CD4-positive, alpha-beta T cell treated with Interleukin-12 subunit alpha and Interleukin-12 subunit beta, for 1 hour (primary cell): ENCODE measurements around the gene DOCK1.

Experiments used
- DNase-seq: peaks from one replicate; pipeline ENCODE4 v3.0.0-alpha.2; 2020

Gene DOCK1

DNA sequence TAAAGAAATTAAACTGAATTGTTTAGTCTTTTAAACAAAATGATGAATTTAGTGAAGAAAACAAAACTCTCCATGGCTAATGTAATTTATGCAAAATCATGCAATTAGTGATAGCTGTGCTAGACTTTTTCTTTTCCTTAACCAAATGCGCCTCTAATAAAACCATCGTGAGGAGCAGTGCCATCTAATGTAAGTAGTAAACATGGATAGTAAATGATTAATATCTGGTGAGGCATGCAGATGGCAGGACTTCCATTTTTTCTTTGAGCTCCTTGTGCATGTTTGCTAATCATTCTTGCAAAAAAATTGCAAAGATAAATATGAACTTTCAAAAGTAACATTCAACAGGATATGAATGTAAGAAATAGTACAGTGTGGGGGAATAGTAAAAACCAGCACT lies 288.9 kb downstream of the DOCK1 start:
- DNase-seq: no peak

DNA sequence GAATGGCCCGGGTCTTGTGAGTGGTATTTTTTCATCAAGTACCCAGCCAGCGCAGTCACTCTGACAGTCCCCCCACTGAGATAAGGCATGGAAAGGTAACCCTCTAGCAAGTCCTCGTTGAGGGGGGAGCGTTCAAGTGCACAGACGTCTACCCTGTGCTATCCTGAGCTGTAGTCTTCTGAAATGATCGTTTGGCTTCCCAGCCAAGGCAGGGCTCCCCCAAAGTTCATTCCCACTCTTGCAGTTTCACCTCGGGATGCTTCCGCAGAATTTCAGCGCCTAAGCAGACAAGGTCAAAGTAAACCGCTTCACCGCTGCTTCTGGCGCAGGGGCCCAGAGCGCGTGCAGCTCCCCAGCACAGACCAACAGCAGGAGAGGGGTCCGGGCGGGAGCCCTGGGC lies 289.4 kb downstream of the DOCK1 start:
- no peak for DNase-seq

DNA sequence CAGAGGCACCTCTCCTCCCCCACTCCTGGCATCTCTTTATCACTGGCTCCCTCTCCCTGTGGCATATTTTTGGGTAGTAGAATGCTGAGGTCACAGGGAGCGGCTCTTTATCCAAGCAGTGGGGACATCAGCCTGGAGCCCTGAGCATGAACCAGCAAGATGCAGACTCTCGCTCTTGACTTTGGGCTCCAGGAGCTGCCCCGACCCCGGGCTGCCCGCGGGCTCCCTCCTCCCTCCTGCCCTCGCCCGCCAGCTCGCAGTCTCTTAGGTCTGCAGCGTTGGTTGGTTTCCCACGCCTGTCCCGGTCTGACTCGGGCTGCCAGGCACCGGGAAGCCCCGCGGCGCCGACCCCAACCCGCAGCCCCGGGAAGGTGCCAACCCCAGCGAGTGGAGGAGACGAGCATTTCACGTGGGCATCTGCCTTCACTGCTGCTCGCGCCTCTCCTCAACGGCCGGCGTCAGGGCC lies 289.8 kb downstream of the DOCK1 start:
- no peak for DNase-seq

DNA sequence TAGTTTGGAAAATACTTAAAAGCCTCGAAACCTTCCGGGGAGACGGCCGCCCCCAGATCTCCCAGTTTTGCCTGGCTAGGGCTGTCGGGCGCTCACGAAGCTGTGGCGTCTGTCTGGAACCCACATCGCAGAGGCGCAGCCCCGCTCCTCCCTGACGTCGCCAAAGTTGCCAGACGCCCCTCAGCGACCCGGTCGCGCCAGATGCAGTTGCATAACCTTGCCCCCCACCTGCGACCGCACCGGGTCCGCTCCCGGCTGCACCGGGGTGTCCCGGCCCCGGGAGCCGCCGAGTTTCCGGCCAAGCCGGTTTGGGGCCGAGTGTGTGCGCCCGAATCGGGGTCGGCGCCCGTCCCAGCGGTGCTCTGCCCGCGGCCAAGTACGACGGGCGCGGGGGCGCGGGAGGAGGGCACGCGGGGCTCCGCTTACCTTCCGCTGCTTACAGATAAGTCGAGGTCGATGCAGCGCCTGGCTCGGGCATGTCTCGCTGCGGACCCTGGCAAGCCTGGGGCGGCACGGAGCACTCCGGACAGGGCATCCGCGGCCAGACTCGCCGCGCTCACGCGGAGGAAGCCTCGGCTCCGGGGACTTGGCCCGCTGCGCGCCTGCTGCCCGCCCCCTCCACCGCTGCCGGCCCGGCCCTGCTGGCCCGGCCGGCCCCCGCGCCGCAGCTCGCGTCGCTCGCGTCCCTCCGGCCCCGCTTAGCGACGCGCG lies 290.5 kb downstream of the DOCK1 start:
- DNase-seq: no peak

DNA sequence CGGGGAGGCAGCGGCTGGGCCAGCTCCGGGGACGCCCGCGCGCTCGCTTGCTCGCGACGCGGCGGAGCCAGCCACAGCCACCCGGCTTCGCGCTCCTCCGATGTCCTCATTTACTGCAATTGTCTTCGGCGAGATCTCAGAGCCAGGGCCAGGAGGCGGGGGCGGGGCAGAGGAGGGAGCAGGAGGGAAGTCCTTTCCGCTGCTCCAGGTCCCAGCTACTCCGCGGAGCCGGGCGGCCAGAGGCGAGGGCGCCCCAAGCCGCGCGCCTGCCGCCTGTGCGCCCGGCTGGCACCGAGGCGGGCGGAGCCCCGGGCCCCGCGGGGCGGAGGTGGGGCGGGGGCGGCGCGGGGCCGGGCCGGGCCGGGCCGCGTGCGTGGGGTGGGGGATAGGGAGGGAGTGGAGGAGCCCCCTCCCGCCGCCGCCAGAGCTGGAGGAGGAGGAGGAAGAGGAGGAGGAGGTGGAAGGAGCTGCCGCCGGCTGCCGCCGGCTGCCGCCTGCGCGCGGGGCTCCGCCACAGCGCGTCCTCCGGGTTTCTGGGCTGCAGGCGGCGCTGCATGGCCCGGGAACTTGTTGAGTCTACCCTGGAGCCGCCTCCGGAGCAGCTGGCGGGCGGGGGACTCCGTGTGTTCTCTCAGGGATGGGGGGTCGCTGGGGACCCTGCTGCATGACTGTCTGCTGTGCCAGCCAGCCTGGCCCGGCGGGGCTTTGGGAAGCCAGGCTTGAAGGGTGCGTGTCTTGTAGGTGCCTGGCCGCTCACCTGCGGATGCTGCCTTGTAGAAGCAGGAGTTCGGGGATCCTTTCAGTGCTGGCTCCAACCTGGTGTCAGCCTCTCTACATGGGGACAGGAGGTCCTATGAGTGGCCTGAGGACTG lies 291.3 kb downstream of the DOCK1 start, which contains the start of gene INSYN2A:
Gene INSYN2A, minus strand, starts transcription at position 310 of the 872 bp plus-strand sequence. CDS start 20,196 bp downstream, outside the sequence.
- DNase-seq: no peak

DNA sequence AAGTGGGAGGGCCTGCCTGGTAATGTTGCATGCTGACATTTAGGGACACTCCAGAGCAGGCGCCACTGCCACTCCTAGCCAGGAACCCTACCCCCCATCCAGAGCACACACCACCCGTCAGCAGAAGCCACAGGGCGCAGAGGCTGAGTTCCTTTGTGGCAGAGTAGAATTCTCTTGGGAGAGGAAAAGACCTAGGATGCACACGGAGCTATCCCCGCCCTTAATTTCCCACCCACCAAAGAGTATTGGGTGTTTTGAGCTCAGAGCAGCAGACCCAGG lies 291.9 kb downstream of the DOCK1 start:
- no peak for DNase-seq

DNA sequence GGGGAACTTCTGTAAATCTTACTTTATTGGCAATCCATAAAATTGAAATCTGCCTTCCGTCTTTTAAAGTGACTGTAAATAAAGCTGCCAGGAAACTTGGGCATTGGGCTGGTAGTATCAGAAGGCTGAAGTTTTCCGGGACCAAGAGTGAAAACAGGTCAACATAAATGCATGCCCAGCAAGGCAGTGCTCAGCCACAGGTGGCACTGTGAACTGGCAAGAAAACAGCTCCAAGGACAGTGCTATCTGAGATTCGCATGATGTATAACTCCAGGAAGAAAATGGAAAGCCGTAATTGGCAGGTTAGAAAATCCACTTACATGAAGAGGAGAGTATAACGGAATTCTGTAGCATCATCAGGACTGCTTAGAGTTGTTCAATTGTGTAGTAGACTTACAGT lies 293.1 kb downstream of the DOCK1 start:
- DNase-seq: no peak

DNA sequence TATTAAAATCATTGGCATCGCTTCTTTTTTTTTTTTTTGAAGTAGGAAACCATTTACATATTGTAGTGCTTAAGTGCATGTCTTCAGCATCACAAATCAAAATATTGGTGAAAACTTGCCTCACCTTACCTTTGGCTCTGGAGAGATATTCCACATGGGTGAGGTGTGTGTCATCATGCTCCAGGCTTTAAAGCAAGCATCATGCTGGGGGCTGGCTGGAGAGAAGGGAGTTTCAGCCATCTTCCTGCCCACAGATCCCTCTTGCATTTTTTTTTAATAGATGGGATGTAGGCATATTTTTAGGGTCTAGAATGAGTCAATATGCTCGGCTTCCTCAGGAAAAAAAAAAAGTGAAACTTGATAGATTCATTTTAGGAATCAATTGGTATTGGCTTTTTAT lies 293.5 kb downstream of the DOCK1 start:
- no peak for DNase-seq

DNA sequence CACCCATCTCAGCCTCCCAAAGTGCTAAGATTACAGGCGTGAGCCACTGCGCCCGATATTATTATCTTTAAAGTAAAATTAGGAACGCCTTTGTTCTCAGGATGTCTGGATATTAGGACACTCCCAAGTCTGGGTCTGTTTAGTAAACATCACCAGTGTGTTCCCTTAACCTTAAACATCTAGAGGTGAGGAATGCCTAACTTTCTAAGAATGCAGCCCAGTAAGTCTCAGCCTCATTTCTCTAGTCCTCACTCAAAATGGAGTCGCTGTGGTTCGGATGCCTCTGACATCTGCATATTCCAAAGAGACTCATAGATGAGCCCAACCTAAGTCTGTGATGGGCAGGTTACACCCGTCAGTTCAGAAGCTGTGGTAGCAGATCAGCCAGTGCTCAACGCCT lies 295.4 kb downstream of the DOCK1 start:
- DNase-seq: no peak

DNA sequence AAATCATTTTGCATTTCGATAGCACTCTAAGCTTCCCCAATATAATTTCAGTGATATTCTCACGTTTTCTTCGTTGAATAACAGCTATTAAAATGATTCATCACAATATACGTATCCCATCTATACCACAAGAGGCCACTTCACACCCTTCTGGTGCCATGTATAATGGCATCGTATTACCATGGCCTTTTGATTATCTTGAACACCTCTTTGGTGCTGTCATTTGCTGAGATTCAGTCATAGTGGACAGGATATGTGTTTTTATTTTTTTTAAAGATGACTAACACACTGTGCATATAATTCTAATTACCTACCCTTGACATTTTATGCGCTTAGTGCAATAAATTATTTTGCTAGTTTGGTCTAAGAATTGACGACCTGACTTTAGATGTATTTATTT lies 297.8 kb downstream of the DOCK1 start:
- no peak for DNase-seq

DNA sequence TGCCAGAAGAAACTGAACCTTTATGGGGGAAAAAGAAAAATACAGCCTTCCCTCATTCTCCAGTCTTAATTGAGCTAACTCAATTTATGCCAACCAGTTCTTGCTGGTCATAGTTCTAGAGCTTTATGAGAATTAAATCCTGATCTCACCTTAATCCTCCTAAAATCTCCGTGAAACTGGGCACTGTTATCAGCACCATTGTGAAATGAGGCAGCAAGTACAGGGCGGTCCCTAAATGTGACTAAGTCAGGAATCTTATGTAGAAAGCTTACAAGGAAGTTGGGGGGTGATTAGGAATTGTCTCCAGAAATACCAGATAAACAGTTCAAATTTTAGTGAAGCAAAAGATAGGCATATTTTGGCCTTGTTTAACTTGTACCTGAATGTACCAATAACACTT lies 301.9 kb downstream of the DOCK1 start:
- DNase-seq: no peak

DNA sequence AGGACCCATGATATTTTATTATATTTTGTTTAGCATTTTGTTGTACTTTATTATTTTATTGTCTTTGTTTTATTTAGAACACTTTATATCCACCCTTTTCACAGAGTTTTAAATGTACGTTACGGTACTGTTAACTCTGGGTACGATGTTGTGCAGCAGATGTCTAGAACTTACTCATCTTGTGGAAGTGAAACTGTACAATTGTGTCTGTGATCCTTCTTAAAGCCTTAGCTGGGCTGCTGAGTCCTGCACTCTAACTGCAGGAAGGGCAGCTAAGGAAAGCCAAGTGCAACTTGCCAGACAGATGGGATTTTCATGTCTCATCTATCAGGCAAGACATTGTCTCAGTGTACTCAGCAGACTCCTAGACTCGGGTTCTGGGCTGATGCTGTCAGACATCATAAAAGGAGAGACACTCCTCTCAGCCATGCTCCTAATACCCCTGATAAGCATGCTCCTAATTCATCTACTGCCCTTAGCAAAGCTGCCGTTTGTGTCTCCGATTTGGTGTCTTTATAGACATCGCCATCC lies 305.8 kb downstream of the DOCK1 start:
- no peak for DNase-seq

DNA sequence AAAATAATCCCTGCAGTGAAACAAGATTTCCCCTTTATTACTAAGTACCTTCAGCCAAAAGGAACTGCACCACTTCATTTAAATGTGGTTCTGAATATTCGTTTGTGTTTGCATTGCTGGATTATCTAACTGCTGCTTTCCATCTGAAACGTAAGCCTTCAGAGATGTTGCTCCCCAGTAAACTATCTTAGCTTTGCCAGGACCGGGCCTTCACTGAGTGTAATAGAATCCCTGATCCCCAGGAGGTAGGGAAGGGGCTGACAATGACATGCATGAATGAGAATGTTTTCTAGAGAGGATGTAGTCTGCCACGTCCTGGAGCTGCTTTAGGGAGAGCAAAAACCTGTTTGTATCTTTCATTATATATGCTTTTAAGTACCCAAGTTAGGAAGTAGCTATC lies 310.6 kb downstream of the DOCK1 start:
- no peak for DNase-seq

DNA sequence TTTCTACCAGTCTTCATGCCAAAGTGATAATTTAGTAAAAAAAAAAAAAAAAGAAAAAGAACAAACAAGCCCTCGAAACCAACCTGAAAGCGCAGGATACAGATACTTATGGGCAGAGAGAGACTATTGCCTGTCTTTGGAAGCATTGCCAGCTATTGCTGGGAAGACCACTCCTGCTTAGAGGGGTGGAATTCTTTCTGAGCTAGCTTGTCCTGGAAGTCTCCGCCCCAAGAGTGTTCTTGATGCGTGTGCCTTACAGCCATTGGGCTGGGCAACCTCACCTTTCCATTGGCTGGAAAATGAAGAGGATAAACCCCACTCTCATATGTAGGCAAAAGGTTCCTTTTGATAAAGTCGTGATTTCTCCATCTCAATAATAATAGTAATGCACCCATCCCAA lies 311.0 kb downstream of the DOCK1 start:
- no peak for DNase-seq

DNA sequence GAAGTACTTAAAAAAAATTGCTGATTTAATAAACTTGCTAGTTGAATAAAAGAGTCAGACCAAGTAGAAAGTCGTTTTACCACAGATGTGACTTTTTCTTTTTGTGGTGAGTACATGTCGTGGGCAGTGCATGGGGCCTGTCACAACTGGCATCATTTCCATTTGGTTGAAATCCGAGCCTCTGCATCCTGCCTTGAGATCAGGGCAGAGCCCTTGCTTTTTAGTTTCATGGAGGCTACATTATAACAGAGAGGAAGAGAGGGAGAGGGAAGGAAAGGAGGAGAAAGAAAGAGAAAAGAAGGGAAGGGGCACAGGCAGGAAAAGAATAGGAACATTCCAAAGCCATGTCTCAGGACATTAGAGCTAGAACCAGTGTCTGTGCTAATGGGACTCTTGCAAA lies 311.6 kb downstream of the DOCK1 start:
- DNase-seq: no peak

DNA sequence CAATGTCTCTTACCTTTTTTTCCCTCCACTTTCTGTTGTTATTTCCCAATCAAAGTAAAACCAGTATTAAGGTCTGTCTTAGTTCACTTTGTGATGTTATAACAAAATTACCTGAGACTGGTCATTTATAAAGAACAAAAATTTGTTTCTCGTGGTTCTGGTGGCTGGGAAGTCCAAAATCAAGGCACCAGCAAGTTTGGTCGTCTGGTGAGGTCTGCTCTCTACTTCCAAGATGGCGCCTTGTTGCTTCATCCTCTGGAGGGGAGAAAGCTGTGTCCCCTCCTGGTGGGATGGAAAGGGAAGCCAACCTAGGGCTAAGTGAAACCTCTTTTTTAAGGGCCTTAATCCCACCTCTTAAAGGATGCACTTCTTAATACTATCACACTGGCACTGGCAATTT lies 313.4 kb downstream of the DOCK1 start:
- no peak for DNase-seq

DNA sequence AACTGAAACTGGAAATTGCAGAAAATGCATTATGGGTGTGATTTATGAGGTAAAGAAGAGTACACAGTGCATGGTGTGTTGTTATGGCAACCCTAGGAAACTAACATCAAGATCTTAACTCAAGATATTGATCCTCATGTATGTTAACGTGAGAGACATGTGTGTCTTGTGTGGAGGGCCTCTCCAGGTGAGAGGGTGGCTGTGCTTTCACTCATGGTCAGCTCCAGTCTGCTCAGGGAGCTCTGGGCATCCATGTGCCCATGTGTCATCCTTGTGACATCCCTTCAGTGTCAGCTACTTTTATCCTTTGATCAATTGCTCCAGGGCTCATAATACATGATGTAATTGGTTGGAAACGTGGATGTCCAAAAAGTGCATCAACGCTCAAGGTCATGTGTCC lies 316.1 kb downstream of the DOCK1 start:
- DNase-seq: no peak

DNA sequence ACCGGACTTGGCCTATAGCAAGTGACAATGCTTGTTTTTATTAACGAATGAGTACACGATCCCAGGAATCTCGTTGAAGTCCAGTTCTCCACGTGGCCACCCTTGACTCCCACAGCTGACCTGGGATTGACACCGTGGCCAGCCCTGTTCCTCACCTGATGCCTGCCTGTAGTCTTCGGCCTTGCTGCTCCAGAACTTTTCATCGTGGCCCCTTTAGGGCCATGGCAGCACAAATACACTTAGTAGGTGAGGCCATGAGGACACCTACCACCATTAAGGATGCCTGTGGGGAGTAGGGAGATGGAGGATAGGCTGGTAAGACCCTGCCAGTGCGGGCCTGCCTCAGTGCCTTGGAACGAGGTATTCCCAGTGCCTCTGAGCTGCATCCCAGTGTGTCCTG lies 321.8 kb downstream of the DOCK1 start:
- DNase-seq: no peak

DNA sequence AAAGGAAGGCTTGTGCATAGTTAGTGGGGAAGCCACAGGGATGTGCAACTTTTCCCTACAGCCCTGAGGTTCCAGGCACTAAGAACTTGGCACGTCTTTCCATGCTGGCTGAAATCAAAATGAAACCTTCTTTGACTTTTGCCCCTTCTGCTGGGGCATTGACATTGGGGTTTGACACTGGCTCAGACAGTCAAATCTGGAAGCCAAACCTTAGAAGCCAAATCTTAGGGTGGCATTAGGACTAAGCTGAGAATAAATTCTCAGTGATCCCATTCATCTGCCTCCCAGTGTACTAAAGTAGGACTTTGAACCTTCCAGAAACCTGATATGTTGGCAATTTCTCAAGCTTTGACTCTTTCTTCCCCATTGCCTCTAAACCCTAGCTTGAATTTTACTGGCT lies 322.4 kb downstream of the DOCK1 start:
- no peak for DNase-seq

DNA sequence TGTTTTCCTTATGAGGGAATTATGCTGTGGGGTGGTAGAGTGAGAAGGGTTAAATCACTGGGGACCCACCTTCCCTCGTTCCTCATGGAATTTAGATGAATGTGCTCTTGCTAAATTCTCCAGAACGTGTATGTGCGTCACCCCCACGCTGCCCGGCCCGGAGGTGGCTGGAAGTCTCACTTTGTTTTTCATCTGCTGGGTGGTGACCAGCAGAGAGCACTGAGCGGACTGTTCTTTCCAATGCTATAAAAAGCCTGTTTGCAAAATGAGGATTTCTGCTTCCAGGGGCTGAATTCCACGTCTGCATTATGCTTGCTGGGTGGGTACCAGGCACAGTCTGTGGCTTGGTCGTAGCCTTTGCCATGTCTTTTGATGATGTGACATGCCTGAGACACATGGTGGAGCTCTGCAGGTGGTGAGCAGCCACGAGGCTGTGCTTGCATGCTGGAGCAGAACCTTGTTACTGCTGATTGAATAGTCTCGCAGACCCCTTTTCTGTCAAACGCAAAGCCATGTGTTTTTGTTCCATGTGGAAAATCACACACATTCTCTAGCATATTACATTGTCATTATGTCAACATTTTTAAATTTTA lies 323.1 kb downstream of the DOCK1 start:
- no peak for DNase-seq

DNA sequence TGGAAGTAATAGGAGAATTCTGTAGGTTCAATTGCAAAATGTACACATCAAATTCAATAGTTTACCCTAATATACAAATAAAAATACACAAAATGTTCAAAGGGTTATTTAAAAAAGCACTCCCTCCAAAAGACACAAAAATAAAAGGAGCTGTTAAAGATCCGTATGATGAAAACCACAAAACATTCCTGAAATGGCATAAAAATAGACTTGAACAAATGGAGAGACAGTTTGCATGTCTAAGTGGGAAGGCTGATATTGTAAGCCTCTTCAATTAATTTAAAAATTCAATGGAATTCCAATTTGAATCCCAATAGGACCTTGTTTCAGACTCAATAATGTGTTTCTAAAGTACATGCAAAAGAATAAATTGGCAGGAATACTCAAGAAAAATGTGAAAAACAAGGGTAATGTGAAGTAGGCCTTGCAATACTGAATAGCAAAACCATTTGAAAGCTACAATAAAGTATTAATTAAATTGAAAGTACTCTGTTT lies 329.1 kb downstream of the DOCK1 start:
- no peak for DNase-seq

DNA sequence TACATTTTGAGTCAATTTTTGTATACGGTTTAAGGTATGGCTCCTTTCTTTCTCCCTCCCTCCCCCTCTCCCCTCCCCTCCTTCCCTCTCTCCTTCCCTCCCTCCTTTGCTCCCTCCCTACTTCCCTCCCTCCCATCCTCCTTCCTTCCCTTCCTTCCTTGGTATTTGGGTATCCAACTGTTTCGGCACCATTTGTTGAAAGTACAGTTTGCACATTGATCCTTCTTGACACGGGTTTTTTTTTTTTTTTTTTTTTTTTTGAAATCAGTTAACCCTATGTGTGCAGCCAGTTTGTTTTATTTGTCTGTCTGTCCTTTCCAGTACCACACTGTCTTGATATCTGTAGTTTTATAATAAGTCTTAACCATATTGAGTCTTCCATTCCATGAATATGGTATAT lies 331.0 kb downstream of the DOCK1 start:
- no peak for DNase-seq

DNA sequence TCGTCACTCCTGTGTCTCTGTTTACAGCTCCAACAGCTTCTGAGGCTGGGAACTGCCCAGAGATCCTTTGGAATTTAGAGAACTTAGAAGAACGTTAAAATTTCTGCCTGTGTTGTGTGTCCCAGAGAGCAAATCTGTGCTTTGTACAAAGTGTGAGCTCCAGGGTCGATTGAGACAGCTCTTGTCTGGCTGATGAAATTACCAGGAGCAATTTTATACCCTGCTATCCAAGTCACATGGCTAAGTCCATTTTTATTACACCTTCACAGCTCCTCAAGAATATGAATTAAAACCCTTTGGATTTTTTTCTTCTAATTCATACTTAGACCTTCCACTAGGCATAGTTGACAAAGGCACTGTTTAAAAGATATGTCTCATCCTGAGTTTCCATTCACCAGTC lies 337.7 kb downstream of the DOCK1 start:
- DNase-seq: no peak
